Natural killer cell (primary cell): ENCODE results near the gene ZFHX3. TPM values are rescaled to one million over a fixed set of nuclear protein-coding genes. Genes with fewer than 3 reads are reported as not detected.

Experiments
- ATAC-seq, 3 donors: fragments of 150-1000 bp in 2 of 3; fragments of 200-7000 bp in 1 of 3; cut with Tn5 transposase; 1 replicate in 1 of 3; 2 replicates in 2 of 3; pipeline ENCODE4 v1.10.0; 2021; ENCODE audit warnings: mild to moderate bottlenecking in 2 of 3, moderate library complexity in 2 of 3
- DNase-seq, 2 donors: peaks; one replicate each; pipeline versions ENCODE4 v3.0.0 to v3.0.0-alpha.2; 2013 to 2021; ENCODE audit warnings: mixed read lengths in 1 of 2
- H3K27ac ChIP-seq: one replicate; pipeline ENCODE4 v1.5.1; 2013; ENCODE audit warnings: mild to moderate bottlenecking, low read length
- H3K27me3 ChIP-seq: one replicate; pipeline ENCODE4 v1.6.1; 2013; ENCODE audit warnings: low read length; ENCODE audit not compliant: control insufficient read depth, insufficient read depth
- H3K36me3 ChIP-seq: one replicate; pipeline ENCODE4 v1.6.1; 2013; ENCODE audit warnings: low read length; ENCODE audit not compliant: control insufficient read depth, insufficient read depth
- H3K4me1 ChIP-seq: one replicate; pipeline ENCODE4 v1.6.1; 2013; ENCODE audit warnings: low read length; ENCODE audit not compliant: control insufficient read depth, insufficient read depth
- H3K4me3 ChIP-seq: one replicate; pipeline ENCODE4 v1.5.1; 2013; ENCODE audit warnings: low read length
- H3K9me3 ChIP-seq: one replicate; pipeline ENCODE4 v1.6.1; 2013; ENCODE audit warnings: low read length; ENCODE audit not compliant: control insufficient read depth, insufficient read depth
- H3K27ac Mint-ChIP-seq, 2 donors: one replicate each; pipeline ENCODE4 v1.8.0; 2022; ENCODE audit warnings: mild to moderate bottlenecking in 2 of 2, mixed read lengths in 2 of 2, moderate library complexity in 1 of 2
- H3K27me3 Mint-ChIP-seq, 2 donors: one replicate each; pipeline ENCODE4 v1.8.0; 2022; ENCODE audit warnings: low read depth in 2 of 2, mixed read lengths in 2 of 2
- H3K36me3 Mint-ChIP-seq: one replicate; pipeline ENCODE4 v1.8.0; 2022; ENCODE audit warnings: mixed read lengths
- H3K4me1 Mint-ChIP-seq, 2 donors: one replicate each; pipeline ENCODE4 v1.8.0; 2022; ENCODE audit warnings: mixed read lengths in 2 of 2
- H3K4me3 Mint-ChIP-seq: one replicate; pipeline ENCODE4 v1.8.0; 2022; ENCODE audit warnings: mild to moderate bottlenecking, moderate library complexity, mixed read lengths
- H3K9me3 Mint-ChIP-seq, 2 donors: one replicate each; pipeline ENCODE4 v1.8.0; 2022; ENCODE audit warnings: mixed read lengths in 2 of 2
- WGBS: methylation state at CpG from one replicate; pipeline ENCODE4 v1.1.7; 2013; ENCODE audit warnings: missing lambda C conversion rate; ENCODE audit not compliant: insufficient coverage; 5-methylcytosine and 5-hydroxymethylcytosine counted together
- intact Hi-C: fragments of 100-400 bp; cut with micrococcal nuclease; formaldehyde crosslinking; loops from one replicate; pipeline ENCODE4 v1.14.2; 2022
- total RNA-seq, 4 donors: library from RNA; stranded (reverse); fragments of 120-200 nt in 1 of 4; gene quantifications; one replicate each; pipeline versions ENCODE4 v1.2.3 to v1.2.4, GENCODE V29; 2013 to 2022
- TF ChIP-seq, protein P1 (sequence below): fragments of 200-600 bp; IDR thresholded peaks from one replicate; pipeline ENCODE4 v1.8.0; 2022; ENCODE audit warnings: antibody characterized with exemption

ZFHX3 gene
- total RNA-seq, 3 donors from 2014 or later (not counting 1 experiment from before 2014, with no cell fraction given), result 5.8 to 7.8 (median 7.5) TPM

DNA sequence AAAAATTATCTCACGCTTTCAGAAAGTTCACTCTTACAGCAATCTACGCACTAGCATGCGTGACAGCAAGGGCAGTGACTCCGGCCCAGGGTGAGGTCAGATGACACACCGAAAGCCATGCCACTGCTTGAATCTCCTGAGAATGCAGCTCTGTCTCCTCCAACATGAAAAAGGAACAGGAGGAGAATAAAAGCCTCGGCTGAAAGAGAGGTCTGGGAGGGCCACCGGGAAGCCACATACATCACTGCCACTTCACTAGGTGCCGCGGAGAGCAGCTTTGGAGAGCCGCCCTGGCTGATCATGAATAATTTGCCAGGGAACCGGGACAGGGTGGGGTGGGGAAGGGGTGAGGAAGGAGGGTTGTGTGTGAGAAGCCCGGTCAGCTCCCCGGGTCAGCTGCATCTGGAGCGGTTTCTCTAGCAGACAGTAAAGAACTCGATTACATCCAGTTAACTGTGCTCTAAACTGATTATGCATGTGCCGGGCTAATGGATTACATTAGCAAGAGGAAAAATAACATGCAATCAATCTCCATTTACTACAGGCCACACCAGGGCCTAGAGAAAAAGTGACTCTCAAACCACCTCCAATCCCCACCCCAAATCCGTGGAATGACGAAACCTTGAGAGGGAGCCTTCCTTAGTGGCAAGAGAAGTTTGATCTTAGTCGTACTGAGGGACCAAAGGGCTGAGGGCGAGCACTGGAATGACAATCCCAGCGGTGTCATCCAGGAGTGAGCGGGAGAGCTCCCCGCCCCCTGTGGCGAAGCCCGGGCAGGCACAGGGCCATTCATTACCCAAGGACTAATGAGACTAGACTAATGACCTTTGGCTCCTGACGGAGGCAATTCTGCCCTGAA is 100.3 kb downstream of the ZFHX3 start:
- no peaks in the 10 kb centered on the region for H3K27me3 ChIP-seq
- TF ChIP-seq, protein P1, sequence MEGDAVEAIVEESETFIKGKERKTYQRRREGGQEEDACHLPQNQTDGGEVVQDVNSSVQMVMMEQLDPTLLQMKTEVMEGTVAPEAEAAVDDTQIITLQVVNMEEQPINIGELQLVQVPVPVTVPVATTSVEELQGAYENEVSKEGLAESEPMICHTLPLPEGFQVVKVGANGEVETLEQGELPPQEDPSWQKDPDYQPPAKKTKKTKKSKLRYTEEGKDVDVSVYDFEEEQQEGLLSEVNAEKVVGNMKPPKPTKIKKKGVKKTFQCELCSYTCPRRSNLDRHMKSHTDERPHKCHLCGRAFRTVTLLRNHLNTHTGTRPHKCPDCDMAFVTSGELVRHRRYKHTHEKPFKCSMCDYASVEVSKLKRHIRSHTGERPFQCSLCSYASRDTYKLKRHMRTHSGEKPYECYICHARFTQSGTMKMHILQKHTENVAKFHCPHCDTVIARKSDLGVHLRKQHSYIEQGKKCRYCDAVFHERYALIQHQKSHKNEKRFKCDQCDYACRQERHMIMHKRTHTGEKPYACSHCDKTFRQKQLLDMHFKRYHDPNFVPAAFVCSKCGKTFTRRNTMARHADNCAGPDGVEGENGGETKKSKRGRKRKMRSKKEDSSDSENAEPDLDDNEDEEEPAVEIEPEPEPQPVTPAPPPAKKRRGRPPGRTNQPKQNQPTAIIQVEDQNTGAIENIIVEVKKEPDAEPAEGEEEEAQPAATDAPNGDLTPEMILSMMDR, result no peak
- intact Hi-C loops, result no loop called here
- Mint-ChIP-seq H3K27ac (no peak overlapping the region), H3K4me1 (peaks cover 0 to 5% of the 10 kb centered on the region in 2 donors), H3K27me3 (no peaks in the 10 kb centered on the region), H3K4me3 (no peak overlapping the region), H3K36me3 (no peaks in the 10 kb centered on the region), H3K9me3 (no peaks in the 10 kb centered on the region)
- no peak overlapping the region for H3K27ac ChIP-seq
- no peak overlapping the region for H3K4me3 ChIP-seq
- H3K9me3 ChIP-seq, result no peaks in the 10 kb centered on the region
- DNase-seq (no peak), ATAC-seq (no peak)
- peaks cover 7% of the 10 kb centered on the region for H3K4me1 ChIP-seq
- H3K36me3 ChIP-seq, result peaks cover 3% of the 10 kb centered on the region
- WGBS, result 94% methylated on average over 26 of the region's 26 CpGs

DNA sequence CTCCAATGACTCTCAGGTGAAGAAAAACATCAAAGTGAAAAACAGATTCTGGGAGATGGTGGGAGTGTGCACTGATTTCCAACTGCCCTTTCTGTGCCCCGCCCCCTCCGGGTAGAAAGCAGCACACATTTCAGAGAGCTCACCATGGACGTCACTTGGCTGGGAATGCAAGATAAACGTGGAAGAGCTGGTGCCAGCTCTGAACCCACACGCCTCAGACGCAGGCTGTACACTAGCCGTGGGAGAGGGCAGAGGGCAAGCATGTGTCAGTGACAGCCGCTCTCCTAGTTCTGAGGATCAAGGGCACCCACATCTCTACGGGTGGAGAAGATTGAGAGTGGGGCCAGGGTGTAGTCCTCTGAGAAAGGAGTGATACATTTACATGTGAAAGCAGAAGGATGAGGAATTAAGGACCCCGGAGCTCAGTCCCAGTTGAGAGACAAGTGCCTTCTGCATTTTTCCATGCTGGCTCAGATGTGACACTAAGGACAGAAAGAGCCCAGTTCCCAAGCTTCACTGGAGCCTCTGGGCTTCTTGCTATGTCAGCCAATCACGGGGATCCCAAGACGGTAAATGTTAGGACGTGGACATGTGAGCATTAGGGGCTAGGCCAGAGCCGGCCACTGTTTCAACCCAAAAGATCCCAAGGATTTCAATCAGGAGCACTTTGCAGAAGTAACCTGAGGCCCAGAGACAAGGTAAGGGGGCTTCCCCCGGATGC is 101.3 kb downstream of the ZFHX3 start:
- Mint-ChIP-seq H3K4me3 (no peak overlapping the region), H3K4me1 (peaks cover 0 to 4% of the 10 kb centered on the region in 2 donors), H3K27me3 (no peaks in the 10 kb centered on the region), H3K27ac (no peak overlapping the region), H3K9me3 (no peaks in the 10 kb centered on the region), H3K36me3 (no peaks in the 10 kb centered on the region)
- whole genome bisulfite sequencing, result 92% methylated on average over 15 of the region's 15 CpGs
- intact Hi-C loops, result no loop called here
- Histone ChIP-seq H3K36me3 (peaks cover 3% of the 10 kb centered on the region), H3K4me3 (no peak overlapping the region), H3K27ac (no peak overlapping the region), H3K27me3 (no peaks in the 10 kb centered on the region), H3K9me3 (no peaks in the 10 kb centered on the region), H3K4me1 (no peaks in the 10 kb centered on the region)
- no peak for DNase-seq
- ATAC-seq, result no peak
- TF ChIP-seq, protein P1, result no peak

DNA sequence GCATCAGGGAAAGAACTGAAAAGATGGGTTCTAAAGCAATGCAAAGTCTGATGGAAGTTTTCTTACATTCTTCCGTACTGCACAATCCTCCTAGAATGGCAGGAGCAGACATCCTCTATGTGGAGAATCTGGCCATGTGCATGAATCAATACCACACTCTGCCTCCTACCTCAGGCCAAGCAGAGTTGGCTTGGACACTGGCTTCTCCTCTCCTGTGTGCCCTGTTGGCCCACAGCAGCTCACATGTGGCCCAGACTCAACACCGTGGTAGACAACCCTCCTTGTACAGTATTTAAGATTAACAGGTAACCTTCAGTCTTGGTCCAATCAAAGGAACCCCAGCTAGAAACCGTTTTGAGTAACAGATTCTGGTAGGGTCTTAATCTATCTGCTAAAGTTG is 101.9 kb downstream of the ZFHX3 start:
- WGBS, result 90% methylated on average over 3 of the region's 3 CpGs
- ATAC-seq, result no peak
- H3K36me3 Mint-ChIP-seq, result no peaks in the 10 kb centered on the region

More for the DNA sequence above, 101.9 kb downstream of the ZFHX3 start:
- no peaks in the 10 kb centered on the region for H3K9me3 Mint-ChIP-seq
- H3K4me3 ChIP-seq, result no peak overlapping the region
- peaks cover 3% of the 10 kb centered on the region for H3K36me3 ChIP-seq
- no peaks in the 10 kb centered on the region for H3K4me1 ChIP-seq
- H3K4me1 Mint-ChIP-seq, result peaks cover 0 to 4% of the 10 kb centered on the region in 2 donors
- H3K4me3 Mint-ChIP-seq, result no peak overlapping the region
- H3K27ac ChIP-seq, result no peak overlapping the region
- no peaks in the 10 kb centered on the region for H3K27me3 Mint-ChIP-seq
- TF ChIP-seq, protein P1, result no peak
- H3K27me3 ChIP-seq, result no peaks in the 10 kb centered on the region
- H3K9me3 ChIP-seq, result no peaks in the 10 kb centered on the region
- H3K27ac Mint-ChIP-seq, result no peak overlapping the region
- DNase-seq, result no peak
- intact Hi-C loops, result no loop called here
